ENCODE results near the gene GAPVD1. TPM values are rescaled to one million over a fixed set of nuclear protein-coding genes. Genes with fewer than 3 reads are reported as not detected.
A peak's percentile ranks its signal among the peaks of the same experiment; 100 is the strongest.

GAPVD1 gene
- total RNA-seq, 1 experiment from 2014 or later = 33.3 TPM

GRCh38 chr9:125407974-125408900 lies 146.6 kb downstream of the GAPVD1 start (continued):
- TF ChIP-seq, protein P1, sequence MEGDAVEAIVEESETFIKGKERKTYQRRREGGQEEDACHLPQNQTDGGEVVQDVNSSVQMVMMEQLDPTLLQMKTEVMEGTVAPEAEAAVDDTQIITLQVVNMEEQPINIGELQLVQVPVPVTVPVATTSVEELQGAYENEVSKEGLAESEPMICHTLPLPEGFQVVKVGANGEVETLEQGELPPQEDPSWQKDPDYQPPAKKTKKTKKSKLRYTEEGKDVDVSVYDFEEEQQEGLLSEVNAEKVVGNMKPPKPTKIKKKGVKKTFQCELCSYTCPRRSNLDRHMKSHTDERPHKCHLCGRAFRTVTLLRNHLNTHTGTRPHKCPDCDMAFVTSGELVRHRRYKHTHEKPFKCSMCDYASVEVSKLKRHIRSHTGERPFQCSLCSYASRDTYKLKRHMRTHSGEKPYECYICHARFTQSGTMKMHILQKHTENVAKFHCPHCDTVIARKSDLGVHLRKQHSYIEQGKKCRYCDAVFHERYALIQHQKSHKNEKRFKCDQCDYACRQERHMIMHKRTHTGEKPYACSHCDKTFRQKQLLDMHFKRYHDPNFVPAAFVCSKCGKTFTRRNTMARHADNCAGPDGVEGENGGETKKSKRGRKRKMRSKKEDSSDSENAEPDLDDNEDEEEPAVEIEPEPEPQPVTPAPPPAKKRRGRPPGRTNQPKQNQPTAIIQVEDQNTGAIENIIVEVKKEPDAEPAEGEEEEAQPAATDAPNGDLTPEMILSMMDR (IDR thresholded peaks at IDR 0.05) = peak; percentile 58
- no peak; the same call in 1 of the 2 replicates for TF ChIP-seq ARID4B (CRISPR knock-in tag; IDR thresholded peaks at IDR 0.05; ENCODE audit: borderline replicate concordance)
- TF ChIP-seq MYBL2 (CRISPR knock-in tag; IDR thresholded peaks at IDR 0.05) = no peak
- peak; percentile 35; the same call in 1 of the 2 replicates for TF ChIP-seq GABPB1 (CRISPR knock-in tag; IDR thresholded peaks at IDR 0.05)
- peak; percentile 49; the same call in 1 of the 2 replicates for TF ChIP-seq MAX (CRISPR knock-in tag; IDR thresholded peaks at IDR 0.05)
- no peak for TF ChIP-seq ZBTB21 (CRISPR knock-in tag; IDR thresholded peaks at IDR 0.05; ENCODE audit: borderline replicate concordance)
- TF ChIP-seq, protein P2, sequence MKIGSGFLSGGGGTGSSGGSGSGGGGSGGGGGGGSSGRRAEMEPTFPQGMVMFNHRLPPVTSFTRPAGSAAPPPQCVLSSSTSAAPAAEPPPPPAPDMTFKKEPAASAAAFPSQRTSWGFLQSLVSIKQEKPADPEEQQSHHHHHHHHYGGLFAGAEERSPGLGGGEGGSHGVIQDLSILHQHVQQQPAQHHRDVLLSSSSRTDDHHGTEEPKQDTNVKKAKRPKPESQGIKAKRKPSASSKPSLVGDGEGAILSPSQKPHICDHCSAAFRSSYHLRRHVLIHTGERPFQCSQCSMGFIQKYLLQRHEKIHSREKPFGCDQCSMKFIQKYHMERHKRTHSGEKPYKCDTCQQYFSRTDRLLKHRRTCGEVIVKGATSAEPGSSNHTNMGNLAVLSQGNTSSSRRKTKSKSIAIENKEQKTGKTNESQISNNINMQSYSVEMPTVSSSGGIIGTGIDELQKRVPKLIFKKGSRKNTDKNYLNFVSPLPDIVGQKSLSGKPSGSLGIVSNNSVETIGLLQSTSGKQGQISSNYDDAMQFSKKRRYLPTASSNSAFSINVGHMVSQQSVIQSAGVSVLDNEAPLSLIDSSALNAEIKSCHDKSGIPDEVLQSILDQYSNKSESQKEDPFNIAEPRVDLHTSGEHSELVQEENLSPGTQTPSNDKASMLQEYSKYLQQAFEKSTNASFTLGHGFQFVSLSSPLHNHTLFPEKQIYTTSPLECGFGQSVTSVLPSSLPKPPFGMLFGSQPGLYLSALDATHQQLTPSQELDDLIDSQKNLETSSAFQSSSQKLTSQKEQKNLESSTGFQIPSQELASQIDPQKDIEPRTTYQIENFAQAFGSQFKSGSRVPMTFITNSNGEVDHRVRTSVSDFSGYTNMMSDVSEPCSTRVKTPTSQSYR (CRISPR knock-in tag; IDR thresholded peaks at IDR 0.05) = 0 out of 2 replicates have a peak, but pooled peaks have one; percentile 66
- 0 out of 2 replicates have a peak, but pooled peaks have one; percentile 0 for TF ChIP-seq ZNF263 (CRISPR knock-in tag; IDR thresholded peaks at IDR 0.05; ENCODE audit: low read depth)
- no peak for TF ChIP-seq ZNF232 (CRISPR knock-in tag; IDR thresholded peaks at IDR 0.05)

DNA sequence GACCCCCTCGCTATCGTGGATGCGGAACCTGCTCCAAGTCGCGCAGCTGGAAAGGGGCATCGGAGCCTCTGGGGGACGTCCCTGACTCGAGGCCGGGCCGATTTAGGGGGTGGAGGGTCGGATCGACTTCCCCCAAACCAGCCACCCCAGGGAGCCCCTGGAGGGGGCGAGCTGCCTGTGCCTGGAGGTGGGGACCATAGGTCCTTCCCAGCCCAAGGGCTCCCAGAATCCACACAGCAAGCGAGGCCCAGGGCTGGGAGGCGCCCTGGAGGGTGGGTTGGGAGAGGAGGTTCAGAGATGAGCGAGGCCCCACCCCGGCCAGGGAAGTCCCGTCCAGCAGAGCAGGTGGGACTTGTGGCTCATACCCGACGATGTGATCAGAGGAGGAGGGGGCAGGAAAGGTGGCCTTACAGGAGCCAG lies 147.6 kb downstream of the GAPVD1 start:
- DNase-seq (ENCODE audit: low spot score) = no peak
- H3K4me3 Mint-ChIP-seq = peak overlapping the region; percentile 76
- H3K27ac Mint-ChIP-seq = no peak overlapping the region
- CTCF ChIA-PET = interaction anchor here (1.7 to 2.9 kb wide), 3 partner anchors 11 to 989 kb away, joined by 6 to 15 read pairs (median 7); no protein-coding TSS in a partner anchor
- POLR2A ChIA-PET = no interaction called here
- peaks cover 7% of the 10 kb centered on the region; the same call in 1 of the 2 replicates for H3K9me3 Mint-ChIP-seq
- no peaks in the 10 kb centered on the region for H3K36me3 Mint-ChIP-seq
- peaks cover 12% of the 10 kb centered on the region for H3K4me1 Mint-ChIP-seq
- H3K27me3 Mint-ChIP-seq (ENCODE audit: low read depth) = peaks cover 31% of the 10 kb centered on the region
- ATAC-seq = peak; percentile 23
- TF ChIP-seq ZNF317 (CRISPR knock-in tag; IDR thresholded peaks at IDR 0.05; ENCODE audit: borderline replicate concordance, low read depth) = no peak
- TF ChIP-seq MAX (CRISPR knock-in tag; IDR thresholded peaks at IDR 0.05) = no peak
- no peak for TF ChIP-seq CREM (CRISPR knock-in tag; IDR thresholded peaks at IDR 0.05)
- TF ChIP-seq, protein P3, sequence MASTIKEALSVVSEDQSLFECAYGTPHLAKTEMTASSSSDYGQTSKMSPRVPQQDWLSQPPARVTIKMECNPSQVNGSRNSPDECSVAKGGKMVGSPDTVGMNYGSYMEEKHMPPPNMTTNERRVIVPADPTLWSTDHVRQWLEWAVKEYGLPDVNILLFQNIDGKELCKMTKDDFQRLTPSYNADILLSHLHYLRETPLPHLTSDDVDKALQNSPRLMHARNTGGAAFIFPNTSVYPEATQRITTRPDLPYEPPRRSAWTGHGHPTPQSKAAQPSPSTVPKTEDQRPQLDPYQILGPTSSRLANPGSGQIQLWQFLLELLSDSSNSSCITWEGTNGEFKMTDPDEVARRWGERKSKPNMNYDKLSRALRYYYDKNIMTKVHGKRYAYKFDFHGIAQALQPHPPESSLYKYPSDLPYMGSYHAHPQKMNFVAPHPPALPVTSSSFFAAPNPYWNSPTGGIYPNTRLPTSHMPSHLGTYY (CRISPR knock-in tag; IDR thresholded peaks at IDR 0.05) = no peak
- no peak for TF ChIP-seq ZNF138 (CRISPR knock-in tag; conservative IDR thresholded peaks at IDR 0.05)
- no peak for TF ChIP-seq NFATC4 (CRISPR knock-in tag; IDR thresholded peaks at IDR 0.05)
- no peak for TF ChIP-seq OVOL2 (CRISPR knock-in tag; IDR thresholded peaks at IDR 0.05; ENCODE audit: borderline replicate concordance)
- no peak for TF ChIP-seq FOXP4 (CRISPR knock-in tag; IDR thresholded peaks at IDR 0.05)
- no peak for TF ChIP-seq CDX4 (CRISPR knock-in tag; IDR thresholded peaks at IDR 0.05; ENCODE audit: borderline replicate concordance)
- no peak for TF ChIP-seq USF2 (CRISPR knock-in tag; IDR thresholded peaks at IDR 0.05)
- TF ChIP-seq RELA (CRISPR knock-in tag; IDR thresholded peaks at IDR 0.05; ENCODE audit: borderline replicate concordance) = no peak
